ENCODE data around the gene EPN3.

- no peak for TF ChIP-seq GATA2 (IDR thresholded peaks at IDR 0.05; ENCODE audit: low read depth, low read length)
- no peak for TF ChIP-seq GATA3 (IDR thresholded peaks at IDR 0.05; ENCODE audit: low read depth, low read length)
Observed at GRCh38 chr17:50532452-50533024, at the start of gene EPN3.

Data from SH-SY5Y (cell line).